AG09319 (cell line): Measurements from ENCODE around the gene LRPPRC.
A peak's percentile ranks its signal among the peaks of the same experiment; 100 is the strongest.

Experiments used
- DNase-seq: peaks from one replicate; pipeline ENCODE4 v3.0.0-alpha.2; 2010; ENCODE audit warnings: low read depth; ENCODE audit errors: extremely low read depth
- CTCF ChIP-seq: IDR thresholded peaks from 2 replicates; pipeline ENCODE4 v1.5.1; 2011; ENCODE audit warnings: low read depth, mild to moderate bottlenecking, inconsistent platforms, low read length, moderate library complexity

The LRPPRC gene

GRCh38 chr2:43882312-43882711 is 113.5 kb downstream of the LRPPRC start:
- TF ChIP-seq CTCF: no peak
- DNase-seq: no peak

- DNase-seq: no peak
- no peak for TF ChIP-seq CTCF
Measured at GRCh38 chr2:43880952-43881351, 114.8 kb downstream of the LRPPRC start.

- DNase-seq: no peak
- no peak for TF ChIP-seq CTCF
Measured at GRCh38 chr2:43880471-43880870, 115.3 kb downstream of the LRPPRC start.

- no peak for DNase-seq
- no peak for TF ChIP-seq CTCF
Measured at GRCh38 chr2:43879261-43879660, 116.5 kb downstream of the LRPPRC start.

GRCh38 chr2:43877782-43878464 is 117.9 kb downstream of the LRPPRC start:
- peak; percentile 19 for DNase-seq
- TF ChIP-seq CTCF: peak; percentile 99

GRCh38 chr2:43874776-43875451 is 120.9 kb downstream of the LRPPRC start:
- no peak for TF ChIP-seq CTCF
- no peak for DNase-seq

GRCh38 chr2:43872151-43872550 is 123.6 kb downstream of the LRPPRC start:
- no peak for TF ChIP-seq CTCF
- DNase-seq: no peak
